ENCODE measurements around the gene PSMD12. TPM values are rescaled to one million over a fixed set of nuclear protein-coding genes. Genes with fewer than 3 reads are reported as not detected.
"Not testable (repeated sequence)": the region's sequence is repeated elsewhere in the genome, so short reads cannot be mapped to it uniquely, and the experiment has no call there.

PSMD12 gene
- total and polyA plus RNA-seq, 9 of the 15 experiments (the other 6 are each of a cell fraction or from before 2014, with no cell fraction given): 36.6 to 150 (median 65.5) TPM

DNA sequence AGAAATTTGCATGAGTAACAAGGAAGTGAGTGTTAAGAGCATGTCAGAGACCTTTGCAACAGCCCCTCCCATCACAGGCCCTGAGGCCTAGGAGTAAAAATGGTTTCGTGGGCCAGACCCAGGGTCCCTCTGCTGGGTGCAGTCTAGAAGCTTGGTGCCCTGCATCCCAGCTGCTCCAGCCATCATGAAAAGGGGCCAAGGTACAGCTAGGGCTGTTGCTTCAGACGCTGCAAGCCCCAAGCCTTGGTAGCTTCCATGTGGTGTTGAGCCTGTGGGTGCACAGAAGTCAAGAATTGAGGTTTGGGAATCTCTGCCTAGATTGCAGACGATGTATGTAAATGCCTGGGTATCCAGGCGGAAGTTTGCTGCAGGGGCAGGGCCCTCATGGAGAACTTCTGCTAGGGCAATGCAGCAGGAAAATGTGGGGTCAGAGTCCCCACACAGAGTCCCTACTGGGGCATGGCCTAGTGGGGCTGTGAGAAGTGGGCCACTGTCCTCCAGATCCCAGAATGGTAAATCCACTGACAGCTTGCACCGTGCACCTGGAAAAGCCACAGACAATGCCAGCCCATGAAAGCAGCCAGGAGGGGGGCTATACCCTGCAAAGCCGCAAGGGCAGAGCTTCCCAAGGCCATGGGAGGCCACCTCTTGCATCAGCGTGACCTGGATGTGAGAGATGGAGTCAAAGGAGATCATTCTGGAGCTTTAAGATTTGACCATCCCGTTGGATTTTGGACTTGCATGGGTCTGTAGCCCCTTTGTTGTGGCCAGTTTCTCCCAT lies 34.8 kb downstream of the PSMD12 start:
- H3K36me3 ChIP-seq (ENCODE audit: control insufficient read depth, insufficient read depth, low read length); intact Hi-C loops (cut with micrococcal nuclease); H3K9me3 ChIP-seq (replicated peaks; ENCODE audit: control insufficient read depth, insufficient read depth, low read depth, low read length); DNase-seq (ENCODE audit: extremely low read depth in 1 of 4, low spot score in 3 of 4); ATAC-seq; H3K9ac ChIP-seq (ENCODE audit: insufficient read depth in 1 of 2, low read depth in 2 of 2, low read length in 2 of 2); H4K20me1 ChIP-seq (replicated peaks; ENCODE audit: control insufficient read depth, insufficient read depth, low read length); H2AFZ ChIP-seq (ENCODE audit: low read depth, low read length); H3K4me3 ChIP-seq; FAIRE-seq; H3K9me1 ChIP-seq (ENCODE audit: control insufficient read depth, insufficient read depth, low read length); H3K27me3 ChIP-seq (ENCODE audit: control insufficient read depth in 2 of 2, insufficient read depth in 2 of 2, low read length in 2 of 2); BruUV-seq (replicated peaks); H3K4me1 ChIP-seq (replicated peaks in 1 of 2; ENCODE audit: control insufficient read depth in 2 of 2, insufficient read depth in 2 of 2, low read length in 2 of 2); H3K27ac ChIP-seq (ENCODE audit: extremely low read depth, low read depth, low read length); CTCF ChIA-PET (ENCODE audit: low intra/inter-chr PET ratio); H3K79me2 ChIP-seq (ENCODE audit: control insufficient read depth, insufficient read depth, low read length); H3K4me2 ChIP-seq (ENCODE audit: insufficient read depth, low read length); in situ Hi-C loops (cut with MboI): not testable (repeated sequence)
- POLR2A ChIA-PET: interaction anchor here (0.6 kb wide), 2 partner anchors 32 to 193 kb away, joined by 3 read pairs; no protein-coding TSS in a partner anchor
- WGBS (ENCODE audit: insufficient coverage, low coverage, missing lambda C conversion rate): 21% methylated on average over 8 of the region's 8 CpGs

DNA sequence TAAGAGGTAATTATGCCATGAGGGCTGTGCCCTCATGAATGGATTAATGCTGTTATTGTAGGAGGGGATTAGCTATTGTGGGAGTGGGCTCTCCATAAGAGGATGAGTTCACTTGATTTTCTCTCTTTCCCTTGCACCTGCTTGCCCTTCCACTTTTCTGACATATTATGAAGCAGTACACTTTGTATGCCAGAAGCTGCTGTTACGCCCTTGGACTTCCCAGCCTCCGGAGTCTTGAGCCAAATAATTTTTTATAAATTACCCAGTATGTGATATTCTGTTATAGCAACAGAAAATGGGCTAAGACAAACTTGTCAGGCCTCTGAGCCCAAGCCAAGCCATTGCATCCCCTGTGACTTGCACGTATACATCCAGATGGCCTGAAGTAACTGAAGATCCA lies 38.4 kb downstream of the PSMD12 start:
- BruUV-seq (replicated peaks): no TSS peak
- H3K27me3 ChIP-seq (ENCODE audit: control insufficient read depth in 2 of 2, insufficient read depth in 2 of 2, low read length in 2 of 2): peaks cover 4 to 8% of the 10 kb centered on the region in 2 experiments; a peak in 2 of 5 replicates
- in situ Hi-C loops (cut with MboI): no loop called here

DNA sequence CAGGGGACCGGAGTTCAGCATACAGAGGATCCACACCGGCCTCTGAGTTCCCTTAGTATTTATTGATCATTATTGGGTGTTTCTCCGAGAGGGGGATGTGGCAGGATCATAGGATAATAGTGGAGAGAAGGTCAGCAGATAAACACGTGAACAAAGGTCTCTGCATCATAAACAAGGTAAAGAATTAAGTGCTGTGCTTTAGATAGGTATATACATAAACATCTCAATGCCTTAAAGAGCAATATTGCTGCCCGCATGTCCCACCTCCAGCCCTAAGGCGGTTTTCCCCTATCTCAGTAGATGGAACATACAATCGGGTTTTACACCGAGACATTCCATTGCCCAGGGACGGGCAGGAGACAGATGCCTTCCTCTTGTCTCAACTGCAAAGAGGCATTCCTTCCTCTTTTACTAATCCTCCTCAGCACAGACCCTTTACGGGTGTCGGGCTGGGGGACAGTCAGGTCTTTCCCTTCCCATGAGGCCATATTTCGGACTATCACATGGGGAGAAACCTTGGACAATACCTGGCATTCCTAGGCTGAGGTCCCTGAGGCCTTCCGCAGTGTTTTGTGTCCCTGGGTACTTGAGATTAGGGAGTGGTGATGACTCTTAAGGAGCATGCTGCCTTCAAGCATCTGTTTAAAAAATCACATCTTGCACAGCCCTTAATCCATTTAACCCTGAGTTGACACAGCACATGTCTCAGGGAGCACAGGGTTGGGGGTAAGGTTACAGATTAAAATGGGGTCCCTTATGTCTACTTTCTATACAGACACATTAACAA lies 39.2 kb downstream of the PSMD12 start:
- WGBS (ENCODE audit: insufficient coverage, low coverage, missing lambda C conversion rate): 10% methylated on average over 8 of the region's 13 CpGs
- BruUV-seq (replicated peaks); H3K79me2 ChIP-seq (ENCODE audit: control insufficient read depth, insufficient read depth, low read length); intact Hi-C loops (cut with micrococcal nuclease); H3K4me2 ChIP-seq (ENCODE audit: insufficient read depth, low read length); H3K9me1 ChIP-seq (ENCODE audit: control insufficient read depth, insufficient read depth, low read length); in situ Hi-C loops (cut with MboI); H3K9ac ChIP-seq (ENCODE audit: insufficient read depth in 1 of 2, low read depth in 2 of 2, low read length in 2 of 2); H4K20me1 ChIP-seq (replicated peaks; ENCODE audit: control insufficient read depth, insufficient read depth, low read length); DNase-seq (ENCODE audit: extremely low read depth in 1 of 4, low spot score in 3 of 4); H3K27me3 ChIP-seq (ENCODE audit: control insufficient read depth in 2 of 2, insufficient read depth in 2 of 2, low read length in 2 of 2); H3K4me3 ChIP-seq; POLR2A ChIA-PET; H3K27ac ChIP-seq (ENCODE audit: extremely low read depth, low read depth, low read length); FAIRE-seq; H2AFZ ChIP-seq (ENCODE audit: low read depth, low read length); H3K9me3 ChIP-seq (replicated peaks; ENCODE audit: control insufficient read depth, insufficient read depth, low read depth, low read length); H3K36me3 ChIP-seq (ENCODE audit: control insufficient read depth, insufficient read depth, low read length); CTCF ChIA-PET (ENCODE audit: low intra/inter-chr PET ratio); ATAC-seq; H3K4me1 ChIP-seq (replicated peaks in 1 of 2; ENCODE audit: control insufficient read depth in 2 of 2, insufficient read depth in 2 of 2, low read length in 2 of 2): not testable (repeated sequence)

More for the DNA sequence above, 38.4 kb downstream of the PSMD12 start:
- no peaks in the 10 kb centered on the region for H3K79me2 ChIP-seq (ENCODE audit: control insufficient read depth, insufficient read depth, low read length)
- ATAC-seq (no peak), FAIRE-seq (no peak), DNase-seq (ENCODE audit: extremely low read depth in 1 of 4, low spot score in 3 of 4) (no peak)
- H4K20me1 ChIP-seq (replicated peaks; ENCODE audit: control insufficient read depth, insufficient read depth, low read length): no peaks in the 10 kb centered on the region; the same call in 1 of the 2 replicates
- ChIA-PET CTCF (ENCODE audit: low intra/inter-chr PET ratio) (no interaction called here), POLR2A (no interaction called here)
- no peak overlapping the region for H3K27ac ChIP-seq (ENCODE audit: extremely low read depth, low read depth, low read length)
- no peak overlapping the region for H2AFZ ChIP-seq (ENCODE audit: low read depth, low read length)
- no peak overlapping the region for H3K4me2 ChIP-seq (ENCODE audit: insufficient read depth, low read length)
- TF ChIP-seq MAFF (IDR thresholded peaks at IDR 0.05; ENCODE audit: low read length): no peak
- WGBS (ENCODE audit: insufficient coverage, low coverage, missing lambda C conversion rate): 10% methylated on average over 3 of the region's 3 CpGs
- H3K4me1 ChIP-seq (replicated peaks in 1 of 2; ENCODE audit: control insufficient read depth in 2 of 2, insufficient read depth in 2 of 2, low read length in 2 of 2): no peaks in the 10 kb centered on the region
- intact Hi-C loops (cut with micrococcal nuclease): no loop called here
- no peak overlapping the region for H3K9ac ChIP-seq (ENCODE audit: insufficient read depth in 1 of 2, low read depth in 2 of 2, low read length in 2 of 2)
- H3K9me1 ChIP-seq (ENCODE audit: control insufficient read depth, insufficient read depth, low read length): no peaks in the 10 kb centered on the region
- no peak overlapping the region for H3K4me3 ChIP-seq
- H3K36me3 ChIP-seq (ENCODE audit: control insufficient read depth, insufficient read depth, low read length): no peaks in the 10 kb centered on the region
- H3K9me3 ChIP-seq (replicated peaks; ENCODE audit: control insufficient read depth, insufficient read depth, low read depth, low read length): no peaks in the 10 kb centered on the region; the same call in 1 of the 2 replicates

Data from K562 (cell line).